Hematopoietic multipotent progenitor cell treated with erythropoietin and hydrocortisone succinate and interleukin-3 and kit ligand, for 4 days (in vitro differentiated cells): ENCODE results near the gene CLDN17.
A peak's percentile ranks its signal among the peaks of the same experiment; 100 is the strongest.

Experiments
- DNase-seq: peaks from one replicate; pipeline ENCODE4 v3.0.0-alpha.2; 2015

The CLDN17 gene

GRCh38 chr21:30166705-30167104 is at the start of gene CLDN17:
CLDN17 (minus strand) TSS chr21:30166805; CDS start chr21:30166617, 188 bp downstream.
- DNase-seq = no peak

- DNase-seq = no peak
Observed at GRCh38 chr21:30216041-30216723, 49.6 kb upstream of the CLDN17 start, which contains the start of gene CLDN8. CLDN8 (minus strand) TSS chr21:30216097; CDS start chr21:30215925, 172 bp downstream.

GRCh38 chr21:30211071-30211470 is 44.5 kb upstream of the CLDN17 start:
- no peak for DNase-seq

- DNase-seq = no peak
Observed at GRCh38 chr21:30209601-30210000, 43.0 kb upstream of the CLDN17 start.

GRCh38 chr21:30207252-30207579 is 40.6 kb upstream of the CLDN17 start:
- DNase-seq = no peak

- DNase-seq = no peak
Observed at GRCh38 chr21:30206551-30207251, 40.1 kb upstream of the CLDN17 start.

- DNase-seq = no peak
Observed at GRCh38 chr21:30200000-30200399, 33.4 kb upstream of the CLDN17 start.

- peak; percentile 75 for DNase-seq
Observed at GRCh38 chr21:30194701-30195299, 28.2 kb upstream of the CLDN17 start.

GRCh38 chr21:30193201-30193600 is 26.6 kb upstream of the CLDN17 start:
- DNase-seq = no peak

- no peak for DNase-seq
Observed at GRCh38 chr21:30190554-30190953, 23.9 kb upstream of the CLDN17 start.

GRCh38 chr21:30189773-30190172 is 23.2 kb upstream of the CLDN17 start:
- no peak for DNase-seq

GRCh38 chr21:30186242-30186641 is 19.6 kb upstream of the CLDN17 start:
- DNase-seq = no peak

GRCh38 chr21:30168086-30168485 is 1.5 kb upstream of the CLDN17 start:
- DNase-seq = no peak

GRCh38 chr21:30166171-30166570 is 434 bp downstream of the CLDN17 start:
- no peak for DNase-seq

- DNase-seq = no peak
Observed at GRCh38 chr21:30164796-30165195, 1.8 kb downstream of the CLDN17 start.

- no peak for DNase-seq
Observed at GRCh38 chr21:30153697-30154340, 12.8 kb downstream of the CLDN17 start.

GRCh38 chr21:30152792-30153191 is 13.8 kb downstream of the CLDN17 start:
- no peak for DNase-seq

GRCh38 chr21:30148906-30149305 is 17.7 kb downstream of the CLDN17 start:
- DNase-seq = no peak

- DNase-seq = no peak
Observed at GRCh38 chr21:30146558-30147282, 19.9 kb downstream of the CLDN17 start.

- no peak for DNase-seq
Observed at GRCh38 chr21:30138483-30138882, 28.1 kb downstream of the CLDN17 start.

GRCh38 chr21:30129246-30129645 is 37.4 kb downstream of the CLDN17 start:
- no peak for DNase-seq

- no peak for DNase-seq
Observed at GRCh38 chr21:30126576-30126975, 40.0 kb downstream of the CLDN17 start.

GRCh38 chr21:30117631-30118030 is 49.0 kb downstream of the CLDN17 start:
- no peak for DNase-seq
